AG08395 (cell line): ENCODE data around the gene SLC6A19.

ENCODE experiments used
- DNase-seq: peaks from one replicate; pipeline ENCODE4 v3.0.0; 2012; ENCODE audit warnings: mixed read lengths, low spot score

The SLC6A19 gene

DNA sequence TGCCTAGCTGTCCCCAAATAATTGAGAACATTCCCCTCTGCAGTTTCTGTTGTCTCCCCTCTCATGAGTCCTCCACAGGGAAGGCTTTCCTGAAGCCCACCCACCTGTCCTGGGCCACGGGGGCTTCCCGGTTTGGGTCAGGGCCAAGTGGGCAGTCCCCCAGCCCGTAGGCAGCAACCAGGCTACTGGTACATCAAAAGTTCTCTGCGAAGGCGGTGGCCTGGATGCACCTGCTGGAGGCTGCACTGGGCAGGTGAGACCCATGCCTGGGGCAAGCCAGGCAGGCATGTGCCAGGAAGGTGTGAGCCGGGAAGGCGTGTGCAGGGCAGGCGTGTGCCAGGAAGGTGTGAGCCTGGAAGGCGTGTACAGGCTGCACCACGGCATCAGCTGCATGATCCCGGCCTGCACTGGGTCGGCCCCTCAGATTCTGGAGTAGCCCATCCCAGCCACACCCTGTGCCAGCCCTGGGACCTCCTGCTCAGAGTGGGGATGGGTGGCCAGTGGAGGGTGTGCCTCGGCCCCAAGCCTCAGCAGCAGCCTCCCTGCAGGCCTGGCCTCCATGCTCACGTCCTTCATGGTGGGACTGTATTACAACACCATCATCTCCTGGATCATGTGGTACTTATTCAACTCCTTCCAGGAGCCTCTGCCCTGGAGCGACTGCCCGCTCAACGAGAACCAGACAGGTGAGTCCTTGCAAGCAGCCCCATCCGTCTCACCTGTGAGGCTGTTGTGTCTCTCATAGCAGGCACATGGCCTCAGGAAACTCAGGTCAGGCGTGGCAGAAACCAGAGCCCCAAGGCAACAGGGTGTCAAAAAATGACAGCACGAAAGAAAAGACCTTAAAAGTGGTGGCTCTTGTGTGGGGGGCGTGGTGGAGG is 8.7 kb downstream of the SLC6A19 start:
- DNase-seq, result no peak

GRCh38 chr5:1210832-1211251 is 9.4 kb downstream of the SLC6A19 start:
- DNase-seq, result no peak

- DNase-seq, result no peak
Observed at GRCh38 chr5:1211701-1212100, 10.3 kb downstream of the SLC6A19 start.

- no peak for DNase-seq
Observed at GRCh38 chr5:1212271-1212670, 10.9 kb downstream of the SLC6A19 start.

GRCh38 chr5:1212881-1213280 is 11.5 kb downstream of the SLC6A19 start:
- no peak for DNase-seq

GRCh38 chr5:1213508-1214162 is 12.2 kb downstream of the SLC6A19 start:
- DNase-seq, result no peak

DNA sequence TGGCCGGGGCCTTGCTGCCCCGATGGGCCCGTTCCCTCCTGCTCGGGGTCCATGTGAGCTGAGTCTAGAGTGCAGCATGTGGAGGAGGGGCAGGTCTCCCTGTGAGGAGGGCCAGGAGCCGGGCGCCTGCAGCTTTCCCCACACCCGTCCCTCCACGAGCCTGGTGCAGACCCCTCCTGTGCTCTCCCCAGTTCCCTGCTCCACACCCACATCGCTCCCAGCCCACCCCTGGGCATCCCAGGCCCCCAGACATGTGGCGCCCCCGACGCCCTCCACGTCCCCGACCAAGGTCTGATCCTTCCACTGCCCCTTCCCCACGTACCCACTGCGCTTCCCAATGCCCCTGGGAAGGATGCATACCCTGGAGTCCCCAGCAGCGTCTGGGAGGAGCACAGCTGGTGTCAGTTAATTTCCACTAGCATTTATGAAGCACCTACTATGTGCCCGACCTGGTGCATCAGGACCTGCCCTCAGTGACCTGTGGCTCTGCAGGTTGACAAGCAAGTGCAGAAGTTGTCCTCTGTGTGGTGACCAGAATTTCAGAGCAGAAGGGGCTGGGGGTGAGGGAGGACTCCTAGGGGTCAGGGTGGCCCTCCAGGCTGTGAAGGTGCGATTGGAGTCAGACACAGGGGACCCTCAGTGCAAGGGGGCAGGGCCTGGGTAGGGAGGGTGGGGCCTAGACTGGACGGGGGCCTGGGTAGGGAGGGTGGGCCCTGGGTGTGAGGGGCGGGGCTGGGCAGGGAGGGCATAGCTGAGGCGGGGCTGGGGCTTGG is 13.0 kb downstream of the SLC6A19 start:
- no peak for DNase-seq

DNA sequence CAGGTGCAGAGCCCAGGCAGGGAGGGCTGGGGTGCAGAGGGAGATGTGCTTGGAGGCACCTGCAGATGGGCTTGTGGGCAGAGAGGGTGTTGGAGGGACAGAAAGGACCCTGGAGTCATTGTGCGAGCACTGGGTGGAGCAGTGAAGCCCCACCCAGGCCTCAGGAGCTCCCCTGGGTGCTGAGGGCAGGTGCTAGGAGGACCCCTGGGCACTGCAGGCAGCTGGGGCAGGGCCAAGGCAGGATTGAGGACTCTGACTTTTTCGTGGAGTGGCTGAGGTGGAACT is 13.5 kb downstream of the SLC6A19 start:
- no peak for DNase-seq

DNA sequence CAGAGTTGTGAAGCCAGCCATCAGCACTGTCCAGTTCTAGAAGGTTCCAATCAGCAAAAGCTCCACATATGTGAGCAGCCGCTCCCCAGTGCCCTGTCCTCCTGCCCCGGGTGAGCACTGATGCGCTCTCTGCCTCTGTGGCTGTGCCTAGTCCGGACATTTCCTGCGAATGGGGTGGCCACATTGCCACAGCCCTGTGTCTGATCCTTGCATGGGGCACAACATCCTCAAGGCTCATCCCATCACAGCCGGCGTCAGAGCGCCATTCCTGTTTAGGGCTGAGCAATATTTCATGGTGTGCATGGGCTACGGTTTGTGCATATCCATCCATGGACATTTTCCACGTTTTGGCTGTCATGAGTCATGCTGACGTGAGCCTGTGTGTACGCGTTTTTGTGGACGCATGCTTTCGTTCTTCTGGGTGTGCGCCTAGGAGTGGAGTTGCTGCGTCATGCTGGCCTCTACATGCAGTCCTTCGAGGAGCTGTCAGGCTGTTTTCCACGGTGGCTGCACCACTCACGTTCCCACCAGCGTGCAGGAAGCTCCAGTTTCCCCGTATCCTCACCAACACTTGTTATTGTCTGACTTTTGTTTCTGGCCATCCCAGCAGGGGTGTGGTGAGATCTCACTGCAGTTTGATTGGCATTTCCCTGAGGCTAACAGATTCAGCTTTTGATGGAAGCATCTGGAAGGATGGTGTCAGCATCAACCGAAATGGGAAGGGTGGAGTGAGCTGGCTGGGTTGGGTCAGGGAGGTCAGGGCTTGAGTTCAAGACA is 14.1 kb downstream of the SLC6A19 start:
- DNase-seq, result no peak

- no peak for DNase-seq
Observed at GRCh38 chr5:1216211-1216917, 15.0 kb downstream of the SLC6A19 start.

GRCh38 chr5:1216918-1217295 is 15.5 kb downstream of the SLC6A19 start:
- no peak for DNase-seq

DNA sequence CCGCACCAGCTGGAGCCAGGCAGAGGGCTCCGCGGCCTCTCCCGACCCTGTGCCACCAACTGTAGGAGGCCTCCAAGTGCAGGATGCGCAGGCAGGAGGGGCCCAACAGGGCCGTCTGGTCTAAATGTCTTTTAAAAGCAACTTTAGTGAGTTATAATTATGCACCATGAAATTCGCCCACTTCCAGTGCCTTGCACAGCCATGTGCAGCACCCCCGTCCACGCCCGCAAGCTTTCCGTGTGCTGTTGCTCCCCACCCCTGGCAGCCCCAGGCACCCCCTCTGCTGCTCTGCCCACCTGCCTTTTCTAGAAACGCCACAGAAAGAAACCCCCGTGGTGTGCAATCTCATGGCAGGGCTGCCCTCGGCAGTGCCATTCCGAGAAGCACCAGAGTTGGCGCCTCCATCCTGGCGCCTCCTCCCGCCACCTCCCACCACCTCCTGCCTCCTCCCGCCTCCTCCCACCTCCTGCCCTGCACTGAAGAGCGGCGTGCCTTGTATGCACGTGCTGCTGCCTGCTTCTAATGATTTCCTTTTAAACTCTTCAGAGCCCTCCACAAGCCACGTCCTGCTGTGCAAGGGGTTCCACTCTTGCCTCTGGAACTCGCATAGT is 16.3 kb downstream of the SLC6A19 start:
- no peak for DNase-seq

DNA sequence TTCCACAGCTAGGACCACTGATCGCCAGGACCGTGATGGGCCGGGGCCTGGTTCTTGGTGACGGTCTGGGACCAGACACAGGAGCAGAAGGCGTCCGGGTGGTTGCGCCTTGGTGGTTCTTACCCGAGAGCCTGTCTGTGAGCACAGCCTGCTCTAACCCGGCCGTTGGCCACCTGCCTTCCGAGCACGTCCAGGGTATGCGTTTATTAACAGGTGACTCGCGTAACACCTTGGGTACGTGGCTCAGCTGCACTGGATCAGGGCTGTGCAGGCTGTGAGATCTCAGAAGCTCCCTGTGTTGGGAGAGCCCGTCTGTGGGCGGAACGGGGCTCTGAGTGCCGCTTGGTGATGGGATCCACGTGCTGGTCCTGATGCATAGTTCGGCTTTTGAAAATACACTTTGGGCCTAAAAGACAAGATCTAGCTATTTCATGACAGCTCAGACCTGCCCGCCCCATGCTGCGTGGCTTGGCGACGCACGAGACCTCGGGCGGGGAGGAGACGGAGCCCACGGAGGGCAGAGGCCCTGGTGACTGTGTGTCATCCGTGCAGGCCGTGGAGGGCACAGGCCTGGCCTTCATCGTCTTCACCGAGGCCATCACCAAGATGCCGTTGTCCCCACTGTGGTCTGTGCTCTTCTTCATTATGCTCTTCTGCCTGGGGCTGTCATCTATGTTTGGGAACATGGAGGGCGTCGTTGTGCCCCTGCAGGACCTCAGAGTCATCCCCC is 17.1 kb downstream of the SLC6A19 start:
- no peak for DNase-seq

- DNase-seq, result no peak
Observed at GRCh38 chr5:1219098-1219767, 17.8 kb downstream of the SLC6A19 start.

DNA sequence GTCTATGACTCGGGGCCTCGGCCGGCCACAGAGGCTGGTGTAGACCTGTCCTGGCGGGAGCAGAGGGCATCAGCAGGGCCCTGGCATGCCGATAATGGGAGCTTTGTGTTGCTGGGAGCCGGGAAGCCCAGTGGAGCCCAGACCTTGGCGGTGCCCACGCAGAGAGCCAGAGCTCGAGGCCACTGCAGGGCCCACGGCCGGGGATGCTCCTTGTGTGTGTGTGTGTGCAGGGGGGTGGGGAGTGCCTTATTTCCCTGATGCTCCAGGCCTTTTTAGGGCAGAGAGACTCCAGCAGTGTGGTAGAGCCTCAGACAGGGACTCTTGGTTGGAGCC is 18.3 kb downstream of the SLC6A19 start:
- no peak for DNase-seq

DNA sequence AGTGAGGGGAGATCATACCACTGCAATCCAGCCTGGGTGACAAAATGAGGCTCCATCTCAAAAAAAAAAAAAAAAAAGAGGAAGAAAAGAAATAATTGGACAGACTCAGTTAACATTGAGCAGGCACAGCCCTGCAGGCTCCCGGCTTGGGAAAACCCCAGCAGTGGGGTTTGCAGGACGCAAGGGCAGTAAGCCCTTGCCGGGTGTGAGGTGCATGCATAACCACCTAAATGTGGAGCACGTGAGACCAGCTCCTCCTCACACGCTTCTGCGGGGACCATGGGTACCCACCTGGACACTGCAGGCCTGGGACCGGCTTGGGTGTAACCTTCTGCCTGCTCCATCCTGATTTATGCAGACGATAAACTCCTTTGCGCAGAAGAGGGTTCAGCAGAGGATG is 19.0 kb downstream of the SLC6A19 start:
- no peak for DNase-seq

- no peak for DNase-seq
Observed at GRCh38 chr5:1220831-1221230, 19.4 kb downstream of the SLC6A19 start.

DNA sequence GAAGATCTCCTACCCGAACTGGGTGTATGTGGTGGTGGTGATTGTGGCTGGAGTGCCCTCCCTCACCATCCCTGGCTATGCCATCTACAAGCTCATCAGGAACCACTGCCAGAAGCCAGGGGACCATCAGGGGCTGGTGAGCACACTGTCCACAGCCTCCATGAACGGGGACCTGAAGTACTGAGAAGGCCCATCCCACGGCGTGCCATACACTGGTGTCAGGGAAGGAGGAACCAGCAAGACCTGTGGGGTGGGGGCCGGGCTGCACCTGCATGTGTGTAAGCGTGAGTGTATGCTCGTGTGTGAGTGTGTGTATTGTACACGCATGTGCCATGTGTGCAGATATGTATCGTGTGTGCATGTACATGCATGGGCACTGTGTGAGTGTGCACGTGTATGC is 20.3 kb downstream of the SLC6A19 start:
- DNase-seq, result no peak

DNA sequence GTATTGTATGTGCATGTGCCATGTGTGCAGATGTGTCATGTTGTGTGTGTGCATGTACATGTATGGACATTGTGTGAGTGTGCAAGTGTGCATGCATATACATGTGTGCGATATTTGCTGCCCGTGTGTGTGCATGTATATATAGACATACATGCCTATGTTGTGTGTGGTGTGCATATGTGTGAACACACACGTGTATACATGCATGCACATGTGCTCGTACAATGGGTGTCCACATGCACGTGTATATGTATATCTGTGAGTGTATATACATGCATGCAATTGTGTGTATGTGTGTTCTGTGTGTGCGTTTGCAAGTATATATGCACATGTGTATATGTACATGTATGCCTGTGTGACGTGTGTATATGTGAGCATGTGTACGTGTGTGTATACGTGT is 20.8 kb downstream of the SLC6A19 start:
- no peak for DNase-seq

DNA sequence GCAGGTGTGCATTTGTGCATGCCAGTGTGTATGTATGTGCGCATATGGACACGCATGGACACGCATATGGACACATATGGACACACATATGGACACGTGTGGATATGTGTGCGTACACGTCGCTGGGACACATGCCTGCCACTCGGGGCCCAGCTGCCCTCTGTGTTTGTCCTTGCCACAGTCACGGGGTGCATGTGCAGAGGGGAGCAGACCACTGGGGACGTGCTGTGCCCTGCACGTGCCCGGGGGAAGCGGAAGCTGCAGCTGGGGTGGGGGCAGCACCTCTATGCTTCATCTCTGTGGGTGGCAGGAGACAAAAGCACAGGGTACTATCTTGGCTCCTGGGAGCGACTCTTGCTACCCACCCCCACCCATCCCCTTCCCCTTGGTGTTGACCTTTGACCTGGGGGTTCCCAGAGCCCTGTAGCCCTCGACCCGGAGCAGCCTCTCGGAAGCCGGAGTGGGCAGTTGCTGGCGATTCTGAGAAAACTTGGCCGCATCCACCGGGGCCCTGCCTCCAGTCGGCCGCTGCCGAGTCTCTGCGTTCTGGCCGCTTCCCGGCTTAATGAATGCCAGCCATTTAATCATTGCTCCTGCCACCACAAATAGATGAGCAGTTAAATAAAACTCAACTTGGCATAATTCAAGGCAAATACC is 21.4 kb downstream of the SLC6A19 start:
- no peak for DNase-seq
